Measurements from ENCODE around the gene VPS13A.
A peak's percentile ranks its signal among the peaks of the same experiment; 100 is the strongest.

DNA sequence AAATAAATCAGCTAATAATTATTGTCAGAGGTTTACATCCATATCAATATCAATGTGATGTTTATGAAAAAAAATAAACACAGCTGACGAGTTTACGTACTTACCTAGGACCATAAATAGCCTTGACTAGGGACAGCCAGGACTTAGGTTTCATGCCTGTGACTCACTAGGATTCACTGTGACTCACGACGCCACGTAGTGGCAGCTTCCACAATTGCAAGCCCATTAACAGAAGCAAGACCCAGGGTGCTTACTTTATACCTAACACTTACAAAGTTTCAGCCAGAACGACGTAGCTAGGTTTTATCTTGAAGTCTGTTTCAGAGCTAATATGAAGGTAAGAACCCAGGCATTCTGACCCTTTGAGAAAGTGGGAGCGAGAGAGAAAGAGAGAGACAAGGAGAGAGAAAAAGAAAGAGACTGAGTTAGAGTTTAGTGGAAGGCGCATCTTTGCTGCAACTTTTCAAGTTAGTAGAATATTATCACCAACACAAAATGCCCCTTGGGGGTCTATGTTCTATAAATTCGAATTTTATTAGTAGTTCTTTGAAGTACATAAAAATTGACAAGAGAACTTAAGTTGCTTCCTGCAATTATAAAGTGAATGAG lies 279.6 kb downstream of the VPS13A start:
- TF ChIP-seq CTCF (IDR thresholded peaks at IDR 0.05 in 8 of 11, conservative IDR thresholded peaks at IDR 0.05 in 3 of 11): peak; percentile 67 to 92 (median 89)
- no peak for TF ChIP-seq POLR2A (IDR thresholded peaks at IDR 0.05)
